HG03196 (cell line): ENCODE results near the gene PRDX2.
"Not testable (repeated sequence)": the region's sequence is repeated elsewhere in the genome, so short reads cannot be mapped to it uniquely, and the experiment has no call there.

Experiments
- ATAC-seq: cut with Tn5 transposase; IDR thresholded peaks from one replicate; pipeline ENCODE4 v1.9.1; 2021; ENCODE audit not compliant: unreplicated experiment

The PRDX2 gene

GRCh38 chr19:12801466-12802266 is at the start of gene PRDX2, which contains the start of gene THSD8:
PRDX2 (minus strand) TSS chr19:12801800; CDS start chr19:12801261, 539 bp downstream.
THSD8 (plus strand) TSS chr19:12802069; CDS start chr19:12802072, 3 bp downstream.
- no peak for ATAC-seq

- no peak for ATAC-seq
These were observed 45.8 kb upstream of the PRDX2 start for GRCh38 chr19:12847159-12848139.

GRCh38 chr19:12846613-12847012 is 45.0 kb upstream of the PRDX2 start:
- ATAC-seq: not testable (repeated sequence)

GRCh38 chr19:12843999-12844732 is 42.6 kb upstream of the PRDX2 start:
- ATAC-seq: no peak

GRCh38 chr19:12843328-12843727 is 41.7 kb upstream of the PRDX2 start:
- no peak for ATAC-seq

GRCh38 chr19:12842511-12842910 is 40.9 kb upstream of the PRDX2 start:
- ATAC-seq: no peak

GRCh38 chr19:12841094-12841493 is 39.5 kb upstream of the PRDX2 start:
- no peak for ATAC-seq

- no peak for ATAC-seq
These were observed 38.8 kb upstream of the PRDX2 start for GRCh38 chr19:12840091-12841079.

- ATAC-seq: no peak
These were observed 37.5 kb upstream of the PRDX2 start for GRCh38 chr19:12838886-12839756.

GRCh38 chr19:12838182-12838885 is 36.7 kb upstream of the PRDX2 start, which contains the start of gene MAST1:
MAST1 (plus strand) TSS chr19:12838515; CDS start chr19:12838573, 58 bp downstream.
- ATAC-seq: no peak

- ATAC-seq: no peak
These were observed 35.6 kb upstream of the PRDX2 start for GRCh38 chr19:12837225-12837624.

GRCh38 chr19:12836529-12836863 is 34.9 kb upstream of the PRDX2 start:
- ATAC-seq: no peak

GRCh38 chr19:12834976-12835757 is 33.6 kb upstream of the PRDX2 start:
- ATAC-seq: no peak

- no peak for ATAC-seq
These were observed 33.0 kb upstream of the PRDX2 start, which contains the start of gene RTBDN for GRCh38 chr19:12834566-12834943. RTBDN (minus strand) TSS chr19:12834579; CDS start chr19:12829979, 4,600 bp downstream.

- no peak for ATAC-seq
These were observed 32.4 kb upstream of the PRDX2 start for GRCh38 chr19:12833738-12834565.

GRCh38 chr19:12833418-12833737 is 31.8 kb upstream of the PRDX2 start:
- no peak for ATAC-seq

- no peak for ATAC-seq
These were observed 26.9 kb upstream of the PRDX2 start for GRCh38 chr19:12828494-12828893.
